ENCODE results near the gene CAMTA2. TPM values are rescaled to one million over a fixed set of nuclear protein-coding genes. Genes with fewer than 3 reads are reported as not detected.

Gene CAMTA2
- total RNA-seq, 2 donors from 2014 or later: 17.1 to 48.8 TPM

GRCh38 chr17:4936436-4936835, 51.0 kb downstream of the CAMTA2 start:
- Histone ChIP-seq H3K27me3 (no peaks in the 10 kb centered on the region), H3K27ac (no peak overlapping the region), H3K4me1 (peaks cover 25% of the 10 kb centered on the region), H3K4me3 (no peak overlapping the region), H3K9me3 (no peaks in the 10 kb centered on the region), H3K36me3 (replicated peaks in 1 of 2; ENCODE audit: insufficient read depth in 1 of 2, low read depth in 2 of 2) (peaks cover 0 to 9% of the 10 kb centered on the region in 2 donors)
- intact Hi-C loops (cut with DNase I): no loop called here
- ATAC-seq: no peak
- 83 to 92% methylated on average over 3 of the region's 3 CpGs for WGBS, 2 donors
- TF ChIP-seq CTCF (IDR thresholded peaks at IDR 0.05) (no peak), POLR2A (IDR thresholded peaks at IDR 0.05) (no peak)
- DNase-seq: no peak

- Histone ChIP-seq H3K36me3 (replicated peaks in 1 of 2; ENCODE audit: insufficient read depth in 1 of 2, low read depth in 2 of 2) (peaks cover 0 to 9% of the 10 kb centered on the region in 2 donors), H3K9me3 (no peaks in the 10 kb centered on the region), H3K27ac (no peak overlapping the region), H3K4me3 (no peak overlapping the region), H3K27me3 (no peaks in the 10 kb centered on the region), H3K4me1 (peaks cover 18% of the 10 kb centered on the region)
- intact Hi-C loops (cut with DNase I): no loop called here
- DNase-seq (no peak), ATAC-seq (no peak)
- no peak for TF ChIP-seq CTCF (IDR thresholded peaks at IDR 0.05)
- no peak for TF ChIP-seq POLR2A (IDR thresholded peaks at IDR 0.05)
These were observed 51.8 kb downstream of the CAMTA2 start for GRCh38 chr17:4935650-4936049.

GRCh38 chr17:4934173-4934979, 53.1 kb downstream of the CAMTA2 start:
- ATAC-seq (peak; percentile 9), DNase-seq (peak in 3 of 4 donors; percentile 33 to 52 (median 35))
- H3K27me3 ChIP-seq: no peaks in the 10 kb centered on the region
- no peaks in the 10 kb centered on the region for H3K9me3 ChIP-seq
- H3K4me1 ChIP-seq: peaks cover 18% of the 10 kb centered on the region
- no peak overlapping the region for H3K4me3 ChIP-seq
- intact Hi-C loops (cut with DNase I): no loop called here
- H3K36me3 ChIP-seq (replicated peaks in 1 of 2; ENCODE audit: insufficient read depth in 1 of 2, low read depth in 2 of 2): peaks cover 0 to 9% of the 10 kb centered on the region in 2 donors
- no peak overlapping the region for H3K27ac ChIP-seq
- 18 to 27% methylated on average over 12 to 14 of the region's 14 CpGs for WGBS, 2 donors
- TF ChIP-seq POLR2A (IDR thresholded peaks at IDR 0.05): no peak
- TF ChIP-seq CTCF (IDR thresholded peaks at IDR 0.05): peak in 1 of 7 experiments; percentile 21

- Histone ChIP-seq H3K36me3 (replicated peaks in 1 of 2; ENCODE audit: insufficient read depth in 1 of 2, low read depth in 2 of 2) (peaks cover 0 to 9% of the 10 kb centered on the region in 2 donors), H3K4me3 (no peak overlapping the region), H3K27me3 (no peaks in the 10 kb centered on the region), H3K4me1 (peaks cover 12% of the 10 kb centered on the region), H3K27ac (no peak overlapping the region), H3K9me3 (no peaks in the 10 kb centered on the region)
- 60 to 62% methylated on average over 9 to 15 of the region's 16 CpGs for WGBS, 2 donors
- ATAC-seq (no peak), DNase-seq (no peak)
- intact Hi-C loops (cut with DNase I): no loop called here
- TF ChIP-seq CTCF (IDR thresholded peaks at IDR 0.05) (no peak), POLR2A (IDR thresholded peaks at IDR 0.05) (no peak)
These were observed 53.8 kb downstream of the CAMTA2 start for GRCh38 chr17:4933646-4934045.

- no peak overlapping the region for H3K4me3 ChIP-seq
- ATAC-seq (no peak), DNase-seq (no peak)
- intact Hi-C loops (cut with DNase I): no loop called here
- peaks cover 6% of the 10 kb centered on the region for H3K4me1 ChIP-seq
- WGBS, 2 donors: 85 to 86% methylated on average over 1 to 12 of the region's 12 CpGs
- H3K36me3 ChIP-seq (replicated peaks in 1 of 2; ENCODE audit: insufficient read depth in 1 of 2, low read depth in 2 of 2): peaks cover 0 to 5% of the 10 kb centered on the region in 2 donors
- no peaks in the 10 kb centered on the region for H3K9me3 ChIP-seq
- TF ChIP-seq CTCF (IDR thresholded peaks at IDR 0.05) (no peak), POLR2A (IDR thresholded peaks at IDR 0.05) (no peak)
- no peaks in the 10 kb centered on the region for H3K27me3 ChIP-seq
- H3K27ac ChIP-seq: no peak overlapping the region
These were observed 54.7 kb downstream of the CAMTA2 start for GRCh38 chr17:4932756-4933155.

All from body of pancreas (tissue), 4 donors.